GM23248 (cell line): ENCODE measurements around the gene MANF. TPM values are rescaled to one million over a fixed set of nuclear protein-coding genes. Genes with fewer than 3 reads are reported as not detected.

Experiments used
- DNase-seq: peaks from one replicate; pipeline ENCODE4 v3.0.0-alpha.2; 2015
- H2AFZ ChIP-seq: fragments of 200-600 bp; sonication (generic); 2 replicates; pipeline ENCODE4 v1.6.1; 2016; ENCODE audit warnings: antibody characterized with exemption
- H3F3A ChIP-seq: fragments of 200-600 bp; sonication (generic); 2 replicates; pipeline ENCODE4 v1.6.1; 2016; ENCODE audit warnings: mild to moderate bottlenecking, antibody characterized with exemption, mixed run types; ENCODE audit not compliant: insufficient read depth
- H3K27ac ChIP-seq: fragments of 200-600 bp; sonication (generic); 2 replicates; pipeline ENCODE4 v1.5.1; 2016; ENCODE audit warnings: mild to moderate bottlenecking
- H3K27me3 ChIP-seq: fragments of 200-600 bp; sonication (generic); replicated peaks from 2 replicates; pipeline ENCODE4 v1.6.1; 2016; ENCODE audit warnings: mild to moderate bottlenecking; ENCODE audit not compliant: insufficient read depth
- H3K36me3 ChIP-seq: fragments of 200-600 bp; sonication (generic); 2 replicates; pipeline ENCODE4 v1.6.1; 2016; ENCODE audit warnings: low read depth, mild to moderate bottlenecking
- H3K4me1 ChIP-seq: fragments of 200-600 bp; sonication (generic); 2 replicates; pipeline ENCODE4 v1.6.1; 2016; ENCODE audit warnings: mild to moderate bottlenecking; ENCODE audit not compliant: insufficient read depth
- H3K4me2 ChIP-seq: fragments of 200-600 bp; sonication (generic); one replicate; pipeline ENCODE4 v1.6.1; 2016; ENCODE audit warnings: mild to moderate bottlenecking; ENCODE audit not compliant: unreplicated experiment
- H3K4me3 ChIP-seq: fragments of 200-600 bp; sonication (generic); 2 replicates; pipeline ENCODE4 v1.5.1; 2016; ENCODE audit warnings: mild to moderate bottlenecking
- H3K79me2 ChIP-seq: fragments of 200-600 bp; sonication (generic); 2 replicates; pipeline ENCODE4 v1.6.1; 2016; ENCODE audit warnings: mild to moderate bottlenecking; ENCODE audit not compliant: insufficient read depth
- H3K9ac ChIP-seq: fragments of 200-600 bp; sonication (generic); 2 replicates; pipeline ENCODE4 v1.6.1; 2016; ENCODE audit warnings: mild to moderate bottlenecking
- H3K9me2 ChIP-seq: fragments of 200-600 bp; sonication (generic); 2 replicates; pipeline ENCODE4 v1.6.1; 2016; ENCODE audit warnings: mixed run types, mild to moderate bottlenecking, moderate library complexity; ENCODE audit not compliant: insufficient read depth
- H3K9me3 ChIP-seq: fragments of 200-600 bp; sonication (generic); one replicate; pipeline ENCODE4 v1.6.1; 2017; ENCODE audit warnings: low read depth
- H4K20me1 ChIP-seq: fragments of 200-600 bp; sonication (generic); 2 replicates; pipeline ENCODE4 v1.6.0; 2016; ENCODE audit not compliant: insufficient read depth
- EZH2 ChIP-seq: fragments of 200-600 bp; sonication (generic); IDR thresholded peaks from 2 replicates; pipeline ENCODE4 v1.6.1; 2018; ENCODE audit warnings: antibody characterized with exemption, mild to moderate bottlenecking; ENCODE audit not compliant: insufficient read depth, poor library complexity, severe bottlenecking
- EZH2phosphoT487 ChIP-seq: fragments of 200-600 bp; sonication (generic); IDR thresholded peaks from 2 replicates; pipeline ENCODE4 v1.6.1; 2018; ENCODE audit warnings: antibody characterized with exemption, moderate library complexity, mild to moderate bottlenecking, low read depth; ENCODE audit not compliant: insufficient read depth
- WGBS, 2 experiments: methylation state at CpG; one replicate each; pipeline ENCODE4 v1.1.6; 2015 to 2017; ENCODE audit warnings: low lambda C conversion rate in 2 of 2, low coverage in 1 of 2; ENCODE audit errors: missing lambda C conversion rate in 2 of 2; 5-methylcytosine and 5-hydroxymethylcytosine counted together
- in situ Hi-C: fragments of 300-500 bp; cut with MboI; formaldehyde crosslinking; loops from 2 replicates; pipeline ENCODE4 v1.15.0; 2020
- polyA plus RNA-seq: library from polyadenylated mRNA; unstranded; fragments of >200 nt; fragmentation: Nextera tagmentation; extraction: Ambion mirVana; gene quantifications from 2 replicates; pipeline ENCODE4 v1.2.1, GENCODE V29; 2016
- total RNA-seq: library from RNA; depleted of rRNA; stranded (reverse); fragments of >200 nt; shearing (Covaris generic); gene quantifications from 2 replicates; pipeline ENCODE4 v1.2.3, GENCODE V29; 2014

Gene MANF
- total and polyA plus RNA-seq, 2 experiments from 2014 or later = 31.1 to 61.2 TPM

- no peak for DNase-seq
- no peak overlapping the region for H3K4me2 ChIP-seq
- H3K9me2 ChIP-seq = no peaks in the 10 kb centered on the region
- TF ChIP-seq EZH2 = no peak
- no peak for TF ChIP-seq EZH2phosphoT487
- no peaks in the 10 kb centered on the region for H3F3A ChIP-seq
- H3K79me2 ChIP-seq = peaks cover under 1% of the 10 kb centered on the region; the same call in 1 of the 2 replicates
- no peak overlapping the region for H3K4me3 ChIP-seq
- no peaks in the 10 kb centered on the region for H3K9me3 ChIP-seq
- no peak overlapping the region for H3K9ac ChIP-seq
- no peak overlapping the region for H2AFZ ChIP-seq
- 90 to 96% methylated on average over 5 of the region's 5 CpGs for WGBS, 2 experiments
- no peaks in the 10 kb centered on the region for H3K27me3 ChIP-seq
- H3K27ac ChIP-seq = no peak overlapping the region
- H3K36me3 ChIP-seq = no peaks in the 10 kb centered on the region
- no peaks in the 10 kb centered on the region for H3K4me1 ChIP-seq
- in situ Hi-C loops = loop anchor here (10.0 kb wide), 1 partner anchor 753 kb away; no protein-coding TSS in a partner anchor
- H4K20me1 ChIP-seq = no peaks in the 10 kb centered on the region
These were observed 7.0 kb upstream of the MANF start for GRCh38 chr3:51378065-51378464.

- Histone ChIP-seq H3K4me2 (no peak overlapping the region), H3K4me1 (no peaks in the 10 kb centered on the region; the same call in 1 of the 2 replicates), H3K27me3 (no peaks in the 10 kb centered on the region), H3K9me2 (no peaks in the 10 kb centered on the region), H2AFZ (no peak overlapping the region), H3K36me3 (no peaks in the 10 kb centered on the region), H3F3A (no peaks in the 10 kb centered on the region), H4K20me1 (no peaks in the 10 kb centered on the region), H3K9ac (no peak overlapping the region), H3K27ac (no peak overlapping the region), H3K9me3 (no peaks in the 10 kb centered on the region), H3K79me2 (peaks cover 7% of the 10 kb centered on the region), H3K4me3 (no peak overlapping the region)
- 55 to 71% methylated on average over 2 of the region's 2 CpGs for WGBS, 2 experiments
- no peak for TF ChIP-seq EZH2phosphoT487
- TF ChIP-seq EZH2 = no peak
- no peak for DNase-seq
- in situ Hi-C loops = loop anchor here (10.0 kb wide), 1 partner anchor 754 kb away; no protein-coding TSS in a partner anchor
These were observed 6.4 kb upstream of the MANF start for GRCh38 chr3:51378726-51379125.

GRCh38 chr3:51379301-51379700 is 5.8 kb upstream of the MANF start:
- no peak for DNase-seq
- Histone ChIP-seq H3F3A (no peaks in the 10 kb centered on the region), H2AFZ (no peak overlapping the region), H3K79me2 (peaks cover 13% of the 10 kb centered on the region), H3K4me2 (no peak overlapping the region), H3K9ac (no peak overlapping the region), H4K20me1 (no peaks in the 10 kb centered on the region), H3K9me2 (no peaks in the 10 kb centered on the region), H3K9me3 (no peaks in the 10 kb centered on the region), H3K4me1 (no peaks in the 10 kb centered on the region; the same call in 1 of the 2 replicates), H3K27ac (no peak overlapping the region), H3K4me3 (no peak overlapping the region), H3K36me3 (no peaks in the 10 kb centered on the region), H3K27me3 (no peaks in the 10 kb centered on the region)
- no peak for TF ChIP-seq EZH2phosphoT487
- TF ChIP-seq EZH2 = no peak
- 53 to 68% methylated on average over 8 of the region's 8 CpGs for WGBS, 2 experiments
- in situ Hi-C loops = loop anchor here (10.0 kb wide), 1 partner anchor 754 kb away; no protein-coding TSS in a partner anchor

- no peak for TF ChIP-seq EZH2phosphoT487
- TF ChIP-seq EZH2 = no peak
- DNase-seq = no peak
These were observed 5.2 kb upstream of the MANF start for GRCh38 chr3:51379746-51380455.

More at GRCh38 chr3:51379746-51380455, 5.2 kb upstream of the MANF start:
- H3K27ac ChIP-seq = no peak overlapping the region
- H2AFZ ChIP-seq = no peak overlapping the region
- H3K9ac ChIP-seq = no peak overlapping the region
- peaks cover 18% of the 10 kb centered on the region for H3K79me2 ChIP-seq
- no peak overlapping the region for H3K4me3 ChIP-seq
- no peak overlapping the region for H3K4me2 ChIP-seq
- H3K9me3 ChIP-seq = no peaks in the 10 kb centered on the region
- H3K27me3 ChIP-seq = no peaks in the 10 kb centered on the region
- 71 to 77% methylated on average over 6 to 8 of the region's 8 CpGs for WGBS, 2 experiments
- in situ Hi-C loops = loop anchor here (10.0 kb wide), 1 partner anchor 755 kb away; no protein-coding TSS in a partner anchor
- H3F3A ChIP-seq = no peaks in the 10 kb centered on the region
- H3K9me2 ChIP-seq = no peaks in the 10 kb centered on the region
- no peaks in the 10 kb centered on the region; the same call in 1 of the 2 replicates for H3K4me1 ChIP-seq
- H3K36me3 ChIP-seq = no peaks in the 10 kb centered on the region
- no peaks in the 10 kb centered on the region for H4K20me1 ChIP-seq
